H1 (cell line): Measurements from ENCODE around the gene COMMD1. TPM values are rescaled to one million over a fixed set of nuclear protein-coding genes. Genes with fewer than 3 reads are reported as not detected.

Experiments used
- CTCF ChIA-PET: fragments of 300-600 bp; sonication (Branson Sonifier 250); formaldehyde crosslinking; loops from one replicate; lab custom pipeline; 2021; ENCODE audit not compliant: partially characterized antibody; lab: Charles Lee
- POLR2A ChIA-PET: fragments of 300-600 bp; sonication (Branson Sonifier 250); formaldehyde crosslinking; loops from one replicate; lab custom pipeline; 2021; ENCODE audit warnings: inconsistent platforms; ENCODE audit not compliant: partially characterized antibody; lab: Charles Lee
- DNase-seq, 2 experiments: peaks; one replicate each; pipeline versions ENCODE4 v3.0.0 to v3.0.0-alpha.2; 2010 to 2022; ENCODE audit warnings: low spot score in 2 of 2, low read depth in 1 of 2, mixed read lengths in 1 of 2
- FAIRE-seq: peaks from 2 replicates; lab custom pipeline; 2011; peaks lifted over from hg19 to GRCh38; lab: Jason Lieb, UNC
- H2AFZ ChIP-seq: 2 replicates; pipeline ENCODE4 v1.8.1; 2012; ENCODE audit warnings: low read length, inconsistent platforms
- H2AK5ac ChIP-seq: 2 replicates; pipeline ENCODE4 v1.6.1; 2013; ENCODE audit warnings: low read depth, low read length
- H2BK120ac ChIP-seq: replicated peaks from 2 replicates; pipeline ENCODE3; 2013; ENCODE audit warnings: low read depth, low read length, inconsistent platforms
- H2BK12ac ChIP-seq: 2 replicates; pipeline ENCODE4 v1.6.1; 2013; ENCODE audit warnings: low read depth, low read length
- H2BK15ac ChIP-seq: 2 replicates; pipeline ENCODE4 v1.6.1; 2013; ENCODE audit warnings: low read length
- H2BK20ac ChIP-seq: 2 replicates; pipeline ENCODE4 v1.6.1; 2013; ENCODE audit warnings: low read length
- H2BK5ac ChIP-seq: 2 replicates; pipeline ENCODE4 v1.6.1; 2013; ENCODE audit warnings: low read depth, low read length
- H3K14ac ChIP-seq: 2 replicates; pipeline ENCODE4 v1.6.1; 2013; ENCODE audit warnings: inconsistent platforms; ENCODE audit not compliant: insufficient read length
- H3K18ac ChIP-seq: 2 replicates; pipeline ENCODE4 v1.6.1; 2013; ENCODE audit warnings: low read length; ENCODE audit errors: extremely low read depth
- H3K23ac ChIP-seq: 2 replicates; pipeline ENCODE4 v1.6.1; 2013; ENCODE audit warnings: inconsistent platforms; ENCODE audit not compliant: insufficient read length
- H3K23me2 ChIP-seq: 2 replicates; pipeline ENCODE4 v1.6.1; 2013; ENCODE audit warnings: low read depth, low read length
- H3K27ac ChIP-seq: 2 replicates; pipeline ENCODE4 v1.6.1; 2011; ENCODE audit warnings: low read depth, low read length, inconsistent platforms
- H3K27me3 ChIP-seq, 4 experiments: replicated peaks in 1 of 4; 1 replicate in 1 of 4; 2 replicates in 3 of 4; pipeline versions ENCODE4 v1.6.1 to v1.8.1; 2011 to 2013; ENCODE audit warnings: low read length in 3 of 4, mild to moderate bottlenecking in 3 of 4, inconsistent platforms in 2 of 4, mixed read lengths in 2 of 4, moderate library complexity in 1 of 4; ENCODE audit not compliant: control insufficient read depth in 3 of 4, insufficient read depth in 3 of 4; ENCODE audit errors: extremely low read depth in 1 of 4
- H3K36me3 ChIP-seq, 4 experiments: 2 replicates each; pipeline versions ENCODE4 v1.6.1 to v1.8.1; 2011 to 2013; ENCODE audit warnings: mild to moderate bottlenecking in 4 of 4, low read length in 3 of 4, moderate library complexity in 2 of 4, control low read depth in 1 of 4, inconsistent platforms in 1 of 4; ENCODE audit not compliant: insufficient read depth in 4 of 4, control insufficient read depth in 2 of 4
- H3K4ac ChIP-seq: replicated peaks from 2 replicates; pipeline ENCODE3; 2013; ENCODE audit warnings: low read length, low read depth, mixed read lengths, inconsistent platforms; ENCODE audit not compliant: insufficient read length
- H3K4me1 ChIP-seq, 4 experiments: replicated peaks in 1 of 4; 1 replicate in 1 of 4; 2 replicates in 3 of 4; pipeline versions ENCODE4 v1.6.1 to v1.8.1; 2011 to 2013; ENCODE audit warnings: low read length in 3 of 4, inconsistent platforms in 2 of 4, mixed read lengths in 1 of 4; ENCODE audit not compliant: insufficient read depth in 4 of 4, control insufficient read depth in 3 of 4
- H3K4me2 ChIP-seq, 2 experiments: 2 replicates each; pipeline versions ENCODE4 v1.6.1 to v1.8.1; 2011 to 2013; ENCODE audit warnings: low read depth in 2 of 2, low read length in 2 of 2, control low read depth in 1 of 2, inconsistent platforms in 1 of 2, mild to moderate bottlenecking in 1 of 2; ENCODE audit not compliant: insufficient read depth in 1 of 2
- H3K4me3 ChIP-seq, 4 experiments: fragments of 200-600, 300-600 bp in 1 of 4; sonication (generic), shearing (Covaris generic), sonication (Bioruptor Twin) in 1 of 4; 2 replicates each; pipeline versions ENCODE4 v1.5.1 to v1.8.1; 2011 to 2016; ENCODE audit warnings: low read length in 4 of 4, low read depth in 3 of 4, control low read depth in 2 of 4, inconsistent platforms in 2 of 4, mild to moderate bottlenecking in 2 of 4, mixed read lengths in 1 of 4, moderate library complexity in 1 of 4; ENCODE audit not compliant: insufficient read depth in 2 of 4; ENCODE audit errors: extremely low read depth in 1 of 4
- H3K56ac ChIP-seq: replicated peaks from 2 replicates; pipeline ENCODE3; 2013; ENCODE audit warnings: low read depth, mild to moderate bottlenecking, mixed read lengths, low read length, inconsistent platforms; ENCODE audit not compliant: insufficient read length
- H3K79me1 ChIP-seq: 2 replicates; pipeline ENCODE4 v1.6.1; 2013; ENCODE audit warnings: low read depth, low read length, control low read depth
- H3K79me2 ChIP-seq, 2 experiments: 2 replicates each; pipeline versions ENCODE4 v1.6.1 to v1.8.1; 2012 to 2013; ENCODE audit warnings: low read length in 2 of 2, mild to moderate bottlenecking in 2 of 2, inconsistent platforms in 1 of 2; ENCODE audit not compliant: insufficient read depth in 2 of 2, control insufficient read depth in 1 of 2
- H3K9ac ChIP-seq, 4 experiments: replicated peaks in 1 of 4; 1 replicate in 1 of 4; 2 replicates in 3 of 4; pipeline versions ENCODE4 v1.6.1 to v1.8.1; 2011 to 2013; ENCODE audit warnings: low read depth in 3 of 4, low read length in 3 of 4, control low read depth in 2 of 4, mild to moderate bottlenecking in 2 of 4, moderate library complexity in 2 of 4, inconsistent platforms in 1 of 4; ENCODE audit errors: extremely low read depth in 1 of 4
- H3K9me3 ChIP-seq, 2 experiments: 2 replicates each; pipeline versions ENCODE4 v1.6.1 to v1.8.1; 2012 to 2013; ENCODE audit warnings: mild to moderate bottlenecking in 2 of 2, moderate library complexity in 2 of 2, control low read depth in 1 of 2, inconsistent platforms in 1 of 2, low read depth in 1 of 2, low read length in 1 of 2, mixed read lengths in 1 of 2; ENCODE audit not compliant: insufficient read depth in 2 of 2
- H4K20me1 ChIP-seq, 2 experiments: replicated peaks in 1 of 2; 2 replicates each; pipeline versions ENCODE3 to v1.8.1; 2011 to 2013; ENCODE audit warnings: inconsistent platforms in 2 of 2, low read length in 2 of 2, mild to moderate bottlenecking in 1 of 2; ENCODE audit not compliant: insufficient read depth in 2 of 2, control insufficient read depth in 1 of 2
- H4K5ac ChIP-seq: 2 replicates; pipeline ENCODE4 v1.6.1; 2013; ENCODE audit warnings: low read length, low read depth, mixed read lengths, inconsistent platforms; ENCODE audit not compliant: insufficient read length
- H4K8ac ChIP-seq: 2 replicates; pipeline ENCODE4 v1.8.0; 2013; ENCODE audit warnings: mild to moderate bottlenecking, moderate library complexity, low read length, inconsistent platforms; ENCODE audit not compliant: insufficient read depth; ENCODE audit errors: extremely low read depth
- H4K91ac ChIP-seq: replicated peaks from 2 replicates; pipeline ENCODE3; 2013; ENCODE audit warnings: low read length, mixed read lengths, inconsistent platforms; ENCODE audit not compliant: insufficient read length
- CBX5 ChIP-seq: fragments of 300-800, 300-1000 bp; sonication (generic); IDR thresholded peaks from 2 replicates; pipeline ENCODE4 v1.7.1; 2016; ENCODE audit warnings: antibody characterized with exemption, low read length, low read depth
- JUND ChIP-seq: IDR thresholded peaks from 2 replicates; pipeline ENCODE4 v1.6.1; 2011; ENCODE audit warnings: mild to moderate bottlenecking, improper control_type of control experiment, low read length
- NRF1 ChIP-seq: IDR thresholded peaks from 2 replicates; pipeline ENCODE4 v1.6.1; 2011; ENCODE audit warnings: mild to moderate bottlenecking, low read depth, low read length, improper control_type of control experiment
- SAP30 ChIP-seq: fragments of 300-600 bp; sonication (generic); IDR thresholded peaks from 2 replicates; pipeline ENCODE4 v1.7.1; 2012; ENCODE audit warnings: low read length, moderate library complexity, mild to moderate bottlenecking, inconsistent platforms; ENCODE audit not compliant: insufficient read depth, insufficient replicate concordance
- SP4 ChIP-seq: IDR thresholded peaks from 2 replicates; pipeline ENCODE4 v1.6.1; 2012; ENCODE audit warnings: low read length, inconsistent platforms
- WGBS, 2 experiments: shearing (Covaris generic) in 1 of 2; methylation state at CpG; one replicate each; pipeline versions ENCODE4 v1.1.6 to v1.1.7; 2013 to 2015; ENCODE audit warnings: low lambda C conversion rate in 2 of 2, mixed read lengths in 2 of 2, inconsistent platforms in 1 of 2, low coverage in 1 of 2, missing lambda C conversion rate in 1 of 2; ENCODE audit not compliant: insufficient replicate concordance in 2 of 2, insufficient coverage in 1 of 2, insufficient read length in 1 of 2; ENCODE audit errors: extremely low coverage in 1 of 2, missing lambda C conversion rate in 1 of 2; 5-methylcytosine and 5-hydroxymethylcytosine counted together
- polyA plus RNA-seq, 7 experiments: library from polyadenylated mRNA; depleted of rRNA in 3 of 7; stranded (reverse) in 5 of 7; unstranded in 2 of 7; fragments of >200 nt in 5 of 7; fragments of 200-250 nt in 2 of 7; gene quantifications; 1 replicate in 5 of 7; 2 replicates in 1 of 7; 4 replicates in 1 of 7; pipeline versions ENCODE4 v1.2.1 to v1.2.3, GENCODE V29; 2011 to 2013; ENCODE audit warnings: missing spikeins in 2 of 7, mixed read lengths in 2 of 7
- total RNA-seq: library from RNA; stranded (reverse); fragmentation: NEBNext Ultra II Directional; extraction: Animal tissue kit (Norgen Biotek cat#: 25700); gene quantifications from 2 replicates; pipeline ENCODE4 v1.2.1, GENCODE V29; 2021

COMMD1 gene
- total and polyA plus RNA-seq, 2 of the 8 experiments (the other 6 are each of a cell fraction or from before 2014, with no cell fraction given) = 23.5 to 28.3 TPM

DNA sequence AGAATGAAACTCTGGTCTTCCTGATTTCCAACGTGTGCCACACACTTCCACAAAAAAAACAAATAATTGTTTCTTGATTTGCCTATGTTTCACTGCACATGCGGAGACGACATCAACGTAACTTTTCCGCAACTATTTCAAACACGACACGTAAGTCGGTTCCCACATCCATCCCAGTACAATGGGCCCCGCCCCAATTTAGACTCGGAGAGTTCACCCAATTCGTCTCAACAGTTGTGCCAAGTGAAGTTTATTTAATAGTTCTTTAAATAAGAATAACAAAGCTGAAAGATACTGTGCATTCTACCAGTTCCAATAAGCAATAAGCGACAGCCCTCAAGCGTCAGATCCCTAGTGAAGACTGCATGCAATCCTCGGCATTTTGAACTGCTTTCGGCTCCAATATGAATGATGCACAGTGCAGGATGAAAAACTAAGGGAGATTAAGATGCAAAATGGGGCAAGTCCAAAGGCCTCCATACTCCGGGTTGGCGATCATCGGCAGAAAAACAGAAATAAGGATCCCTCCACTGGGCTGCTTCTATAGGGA is 17.7 kb upstream of the COMMD1 start:
- H2BK20ac ChIP-seq = no peak overlapping the region
- H3K79me2 ChIP-seq = peaks cover 29 to 51% of the 10 kb centered on the region in 2 experiments
- H4K5ac ChIP-seq = peak overlapping the region; percentile 87
- H2AK5ac ChIP-seq = peak overlapping the region; percentile 2; the same call in 1 of the 2 replicates
- peak overlapping the region; percentile 60 for H3K56ac ChIP-seq
- peaks cover 7 to 9% of the 10 kb centered on the region in 2 experiments for H4K20me1 ChIP-seq
- H4K91ac ChIP-seq = peak overlapping the region; percentile 48
- H3K36me3 ChIP-seq = peaks cover 13 to 35% (median 20%) of the 10 kb centered on the region in 4 experiments
- H3K79me1 ChIP-seq = peaks cover 4% of the 10 kb centered on the region; the same call in 1 of the 2 replicates
- H2BK15ac ChIP-seq = no peak overlapping the region
- 0 out of 2 replicates have a peak overlapping the region, but pooled peaks have one; percentile 20 for H3K18ac ChIP-seq
- H3K9ac ChIP-seq = peak overlapping the region; percentile 91 to 97 (median 96)
- H2BK12ac ChIP-seq = no peak overlapping the region; the same call in 1 of the 2 replicates
- ChIA-PET CTCF (no interaction called here), POLR2A (interaction anchor here (0.9 to 3.5 kb wide), 7 partner anchors 9 to 350 kb away, joined by 3 to 26 read pairs (median 8); partner anchors contain the start of gene XPO1)
- peaks cover 9% of the 10 kb centered on the region for H3K23me2 ChIP-seq
- H3K9me3 ChIP-seq = no peaks in the 10 kb centered on the region
- H3K4ac ChIP-seq = no peak overlapping the region
- no peaks in the 10 kb centered on the region for H3K27me3 ChIP-seq
- peak overlapping the region; percentile 28; the same call in 1 of the 2 replicates for H2AFZ ChIP-seq
- H3K4me3 ChIP-seq = peak overlapping the region; percentile 96 to 100 (median 98)
- no peak overlapping the region for H2BK120ac ChIP-seq
- no peak for DNase-seq
- peak overlapping the region; percentile 99 for H4K8ac ChIP-seq
- H3K4me1 ChIP-seq = peaks cover 0 to 2% (median 0%) of the 10 kb centered on the region in 4 experiments; a peak in 3 of 7 replicates
- no peak for FAIRE-seq
- WGBS, 2 experiments = 1% methylated on average over 18 of the region's 18 CpGs; no CpG with 5 or more reads in 1 of the 2 experiments
- peak overlapping the region; percentile 72 to 90 for H3K4me2 ChIP-seq
- H2BK5ac ChIP-seq = peak overlapping the region; percentile 95
- H3K23ac ChIP-seq = no peak overlapping the region
- H3K14ac ChIP-seq = no peak overlapping the region
- H3K27ac ChIP-seq = peak overlapping the region; percentile 97
- TF ChIP-seq SAP30 (no peak), JUND (no peak), CBX5 (no peak), NRF1 (no peak), SP4 (no peak)
